ENCODE results near the gene ZBTB2.

The ZBTB2 gene

DNA sequence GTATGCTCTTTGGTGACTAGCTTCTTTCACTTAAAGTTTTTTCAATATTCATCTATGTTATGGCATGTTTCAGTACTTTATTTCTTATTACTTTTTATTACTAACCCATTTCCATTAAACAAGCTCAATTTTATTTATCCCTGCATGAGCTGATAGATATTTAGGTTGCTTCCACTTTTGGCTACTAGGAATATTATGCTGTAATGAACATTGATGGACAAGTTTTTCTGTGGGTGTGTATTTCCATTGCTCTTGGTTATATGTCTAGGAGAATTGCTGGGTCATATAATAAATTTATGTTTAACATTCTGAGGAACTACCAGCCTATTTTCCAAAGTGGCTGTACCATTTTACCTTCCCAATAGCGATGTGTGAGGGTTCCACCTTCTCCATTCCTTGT is 69.9 kb downstream of the ZBTB2 start:
- Histone ChIP-seq H3F3A (ENCODE audit: insufficient read depth, low read length) (no peaks in the 10 kb centered on the region), H2AFZ (ENCODE audit: low read length) (no peak overlapping the region), H3K36me3 (ENCODE audit: insufficient read depth, low read length) (no peaks in the 10 kb centered on the region), H3K9me2 (ENCODE audit: low read depth, low read length) (no peaks in the 10 kb centered on the region), H3K9me3 (ENCODE audit: low read length) (no peaks in the 10 kb centered on the region), H3K79me2 (ENCODE audit: insufficient read depth, low read length) (no peaks in the 10 kb centered on the region), H3K4me2 (ENCODE audit: low read length) (no peak overlapping the region), H3K9ac (ENCODE audit: low read length) (no peak overlapping the region), H3K4me3 (ENCODE audit: low read depth, low read length, poor library complexity, severe bottlenecking) (no peak overlapping the region), H3K27me3 (ENCODE audit: insufficient read depth, low read length) (no peaks in the 10 kb centered on the region), H3K27ac (ENCODE audit: low read depth, low read length, poor library complexity, severe bottlenecking) (no peak overlapping the region), H4K20me1 (ENCODE audit: insufficient read depth, low read length) (no peaks in the 10 kb centered on the region), H3K4me1 (ENCODE audit: insufficient read depth, low read length, severe bottlenecking) (peaks cover 8% of the 10 kb centered on the region)
- TF ChIP-seq EZH2 (IDR thresholded peaks at IDR 0.05; ENCODE audit: borderline replicate concordance, low read length) (no peak), CTCF (IDR thresholded peaks at IDR 0.05; ENCODE audit: low read length) (no peak)

DNA sequence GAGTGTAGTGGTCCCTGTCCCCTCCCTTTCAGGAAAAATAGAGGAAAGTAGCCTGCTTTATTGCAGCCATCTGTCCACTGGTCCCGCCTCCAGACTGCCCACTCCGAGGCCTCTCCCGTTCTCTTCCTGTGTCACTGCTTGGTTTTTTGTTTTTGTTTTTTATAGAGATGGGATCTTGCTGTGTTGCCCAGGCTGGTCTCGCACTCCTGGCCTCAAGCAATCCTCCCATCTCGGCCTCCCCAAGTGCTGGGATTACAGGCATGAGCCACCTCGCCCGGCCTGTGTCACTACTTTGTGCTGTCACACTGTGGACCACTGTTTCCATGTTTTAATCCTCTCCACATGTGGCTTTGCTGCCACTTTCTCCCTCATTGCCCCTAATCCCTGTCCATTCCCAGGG is 71.2 kb downstream of the ZBTB2 start:
- H3K27ac ChIP-seq (ENCODE audit: low read depth, low read length, poor library complexity, severe bottlenecking): no peak overlapping the region
- peaks cover under 1% of the 10 kb centered on the region for H3K4me1 ChIP-seq (ENCODE audit: insufficient read depth, low read length, severe bottlenecking)
- H3K4me3 ChIP-seq (ENCODE audit: low read depth, low read length, poor library complexity, severe bottlenecking): no peak overlapping the region
- peaks cover 5% of the 10 kb centered on the region; the same call in 1 of the 2 replicates for H3K27me3 ChIP-seq (ENCODE audit: insufficient read depth, low read length)
- H3K9ac ChIP-seq (ENCODE audit: low read length): no peak overlapping the region
- H2AFZ ChIP-seq (ENCODE audit: low read length): no peak overlapping the region
- H3K36me3 ChIP-seq (ENCODE audit: insufficient read depth, low read length): no peaks in the 10 kb centered on the region; the same call in 1 of the 2 replicates
- 0 out of 2 replicates have a peak, but pooled peaks cover 4% of the 10 kb centered on the region for H3K9me3 ChIP-seq (ENCODE audit: low read length)
- no peak for TF ChIP-seq CTCF (IDR thresholded peaks at IDR 0.05; ENCODE audit: low read length)
- TF ChIP-seq EZH2 (IDR thresholded peaks at IDR 0.05; ENCODE audit: borderline replicate concordance, low read length): no peak
- no peaks in the 10 kb centered on the region for H3F3A ChIP-seq (ENCODE audit: insufficient read depth, low read length)
- H3K9me2 ChIP-seq (ENCODE audit: low read depth, low read length): no peaks in the 10 kb centered on the region
- H4K20me1 ChIP-seq (ENCODE audit: insufficient read depth, low read length): no peaks in the 10 kb centered on the region
- H3K4me2 ChIP-seq (ENCODE audit: low read length): no peak overlapping the region
- H3K79me2 ChIP-seq (ENCODE audit: insufficient read depth, low read length): no peaks in the 10 kb centered on the region

- no peaks in the 10 kb centered on the region for H3F3A ChIP-seq (ENCODE audit: insufficient read depth, low read length)
These were observed 73.4 kb downstream of the ZBTB2 start for GRCh38 chr6:151317995-151318365.

More at GRCh38 chr6:151317995-151318365, 73.4 kb downstream of the ZBTB2 start:
- TF ChIP-seq EZH2 (IDR thresholded peaks at IDR 0.05; ENCODE audit: borderline replicate concordance, low read length): no peak
- no peak for TF ChIP-seq CTCF (IDR thresholded peaks at IDR 0.05; ENCODE audit: low read length)
- Histone ChIP-seq H3K4me2 (ENCODE audit: low read length) (no peak overlapping the region), H2AFZ (ENCODE audit: low read length) (no peak overlapping the region), H3K4me1 (ENCODE audit: insufficient read depth, low read length, severe bottlenecking) (no peaks in the 10 kb centered on the region), H3K27ac (ENCODE audit: low read depth, low read length, poor library complexity, severe bottlenecking) (no peak overlapping the region), H4K20me1 (ENCODE audit: insufficient read depth, low read length) (no peaks in the 10 kb centered on the region), H3K9me3 (ENCODE audit: low read length) (0 out of 2 replicates have a peak, but pooled peaks cover 4% of the 10 kb centered on the region), H3K27me3 (ENCODE audit: insufficient read depth, low read length) (peaks cover 6% of the 10 kb centered on the region; the same call in 1 of the 2 replicates), H3K9ac (ENCODE audit: low read length) (no peak overlapping the region), H3K79me2 (ENCODE audit: insufficient read depth, low read length) (no peaks in the 10 kb centered on the region), H3K4me3 (ENCODE audit: low read depth, low read length, poor library complexity, severe bottlenecking) (no peak overlapping the region), H3K36me3 (ENCODE audit: insufficient read depth, low read length) (no peaks in the 10 kb centered on the region; the same call in 1 of the 2 replicates), H3K9me2 (ENCODE audit: low read depth, low read length) (no peaks in the 10 kb centered on the region)

All from OCI-LY1 (cell line).